Activated naive CD4-positive, alpha-beta T cell treated with anti-CD3 and anti-CD28 coated beads, Interleukin-2, amount 50 U/mL, for 16 hours (primary cell): ENCODE results near the gene PPP4R2.
A peak's percentile ranks its signal among the peaks of the same experiment; 100 is the strongest.

Experiments used
- DNase-seq: peaks from one replicate; pipeline ENCODE4 v3.0.0-alpha.2; 2020

The PPP4R2 gene

DNA sequence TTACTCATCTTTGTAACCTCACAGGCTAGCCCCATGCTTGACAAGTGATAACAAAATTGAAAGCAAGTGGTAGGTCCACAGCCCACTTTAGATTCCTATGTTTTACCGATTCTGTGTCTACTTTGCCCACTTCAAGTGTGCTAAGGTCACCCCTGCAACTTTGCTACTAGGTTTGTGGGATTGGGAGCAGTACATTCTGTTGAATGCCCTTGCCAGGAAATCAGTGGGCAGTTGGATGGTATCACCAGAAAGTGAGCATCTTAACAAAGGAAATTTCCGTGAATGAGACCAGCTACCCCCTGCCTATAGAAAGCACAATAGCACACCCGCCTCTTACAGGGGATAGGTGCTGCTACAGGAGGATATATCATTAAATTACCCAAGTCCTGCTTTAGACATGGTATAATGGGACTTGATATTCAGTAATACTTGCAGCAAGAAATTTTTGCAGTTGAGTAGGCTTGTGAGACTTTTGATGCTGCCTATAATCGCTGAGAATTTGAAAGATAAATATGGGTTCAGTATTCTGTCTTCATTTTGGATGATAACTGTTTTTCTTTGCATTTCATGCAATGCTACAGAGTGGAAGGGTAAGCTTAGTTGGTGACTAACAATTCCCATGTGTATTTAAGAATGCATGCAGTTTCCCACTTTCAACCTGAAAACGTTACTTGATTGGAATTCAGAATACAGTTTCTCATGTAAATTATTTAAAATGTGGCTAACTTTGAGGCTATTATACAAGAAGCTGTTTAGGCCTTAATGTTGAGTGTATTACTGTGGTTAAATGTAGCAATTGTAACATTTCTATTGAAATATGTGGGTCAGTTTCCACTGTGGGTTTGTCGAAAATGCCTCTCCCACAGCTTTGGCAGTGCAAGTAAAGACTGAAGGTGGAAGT lies 74.3 kb downstream of the PPP4R2 start:
- DNase-seq, result no peak

DNA sequence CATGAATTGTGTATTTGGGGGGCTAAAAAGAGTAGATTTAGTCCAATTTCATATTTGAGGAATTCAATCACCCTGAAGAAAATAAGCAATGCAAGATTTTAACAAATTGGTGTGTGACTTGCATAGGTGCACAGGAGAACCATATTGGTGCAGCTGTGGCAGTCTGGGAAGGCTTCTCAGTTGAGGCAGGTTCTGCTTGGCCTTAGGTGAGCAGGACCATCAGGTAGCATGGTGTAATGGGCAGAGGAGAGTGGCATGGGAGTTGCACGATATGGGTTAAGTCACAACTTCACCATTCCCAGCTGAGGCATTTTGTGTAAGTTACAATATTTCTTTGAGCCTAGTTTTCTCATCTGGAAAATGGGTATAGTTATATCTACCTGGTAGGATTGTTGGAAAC lies 75.3 kb downstream of the PPP4R2 start:
- DNase-seq, result no peak

DNA sequence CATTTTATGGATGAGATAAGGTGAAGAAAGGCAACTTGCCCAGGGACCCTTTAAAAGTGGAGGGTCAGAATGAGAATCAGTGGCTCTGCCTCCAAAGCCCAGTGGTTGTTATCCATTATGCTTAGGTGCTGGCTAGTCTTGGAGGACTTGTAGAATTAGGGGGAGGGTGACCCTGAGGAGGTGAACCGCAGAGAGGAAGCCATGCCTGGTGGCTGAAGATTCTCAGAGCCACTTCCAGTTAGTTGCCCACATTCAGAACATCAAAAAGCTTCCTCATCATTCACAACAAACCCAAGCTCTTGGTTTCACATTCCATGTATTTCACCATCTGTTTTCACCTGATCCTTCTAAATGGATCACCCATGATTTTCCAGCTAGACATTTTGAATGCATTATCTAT lies 76.0 kb downstream of the PPP4R2 start:
- DNase-seq, result no peak

DNA sequence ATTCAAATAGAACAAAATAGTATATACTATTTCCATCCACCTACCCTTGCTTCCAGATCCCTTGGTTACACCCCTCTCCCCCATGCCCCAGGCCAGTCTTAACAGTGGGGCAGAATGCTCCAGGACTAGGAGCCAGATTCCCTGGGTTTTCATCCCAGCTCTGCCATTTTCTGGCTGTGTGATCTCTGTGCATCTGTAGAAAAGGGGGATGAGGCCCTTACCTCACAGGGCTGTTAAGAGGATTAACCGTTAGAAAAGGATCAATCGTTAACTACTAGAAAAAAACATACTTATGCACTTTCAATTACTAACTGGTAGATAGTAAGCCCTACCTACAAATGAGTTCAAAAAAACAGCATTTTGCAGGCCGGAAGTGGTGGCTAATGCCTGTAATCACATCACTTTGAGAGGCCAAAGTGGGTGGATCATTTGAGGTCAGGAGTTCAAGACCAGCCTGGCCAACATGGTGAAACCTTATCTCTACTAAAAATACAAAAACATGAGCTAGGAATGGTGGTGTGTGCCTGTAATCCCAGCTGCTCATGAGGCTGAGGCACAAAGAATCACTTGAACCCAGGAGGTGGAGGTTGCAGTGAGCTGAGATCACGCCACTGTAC lies 76.6 kb downstream of the PPP4R2 start:
- DNase-seq, result no peak

DNA sequence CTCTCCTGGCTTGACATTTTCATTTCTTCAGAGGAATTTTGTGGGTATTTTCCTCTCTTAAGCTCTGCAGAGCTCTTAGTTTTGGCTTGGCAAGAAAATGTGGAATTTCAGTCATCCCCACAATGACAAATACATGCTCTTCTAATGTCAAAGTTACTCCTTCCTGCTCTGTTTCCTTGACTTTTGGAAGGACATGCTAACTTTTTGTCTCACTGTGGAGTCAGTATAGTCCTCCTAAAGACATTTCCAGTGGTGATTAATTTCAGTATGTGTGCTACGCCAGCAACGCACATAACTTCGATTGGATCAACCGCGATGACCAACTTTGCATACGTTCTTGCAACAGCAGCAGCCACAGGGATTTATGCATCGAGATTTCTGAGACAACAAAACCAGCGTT lies 78.2 kb downstream of the PPP4R2 start:
- no peak for DNase-seq

DNA sequence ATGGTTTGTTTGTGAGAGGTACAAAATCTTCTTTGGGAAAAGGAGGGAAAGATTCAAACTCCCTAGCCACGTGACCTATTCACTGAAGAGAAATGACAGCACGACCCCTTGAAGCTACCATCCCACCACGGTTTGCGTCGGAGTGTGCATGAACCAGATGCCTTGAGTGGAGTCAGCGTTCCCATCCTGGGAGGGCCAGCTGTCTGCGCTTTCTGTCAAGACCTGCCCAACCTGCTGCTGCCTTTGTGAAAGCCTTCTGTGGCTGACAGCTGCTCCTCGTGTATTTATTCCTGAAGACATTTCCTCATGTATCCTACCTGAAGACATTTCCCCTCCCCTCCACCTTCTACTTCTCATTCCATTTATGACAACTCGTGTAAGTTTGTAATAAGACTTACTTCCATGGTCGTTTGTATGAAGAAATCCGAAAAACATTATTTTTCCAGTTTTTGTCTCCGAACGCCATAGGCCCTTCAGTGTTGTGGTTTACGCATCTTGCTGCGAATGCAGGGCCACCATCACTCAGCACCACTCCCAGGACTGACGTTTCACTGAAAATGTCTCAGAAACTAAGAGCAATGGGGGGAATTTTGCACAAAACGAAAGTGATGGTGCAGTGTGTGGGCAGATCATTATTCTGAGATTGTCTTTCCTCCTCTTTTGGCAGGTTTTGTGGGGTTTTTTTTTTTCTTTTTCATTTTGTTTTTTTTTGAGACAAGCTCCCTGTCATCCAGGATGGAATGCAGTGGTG lies 83.8 kb downstream of the PPP4R2 start:
- DNase-seq, result no peak

DNA sequence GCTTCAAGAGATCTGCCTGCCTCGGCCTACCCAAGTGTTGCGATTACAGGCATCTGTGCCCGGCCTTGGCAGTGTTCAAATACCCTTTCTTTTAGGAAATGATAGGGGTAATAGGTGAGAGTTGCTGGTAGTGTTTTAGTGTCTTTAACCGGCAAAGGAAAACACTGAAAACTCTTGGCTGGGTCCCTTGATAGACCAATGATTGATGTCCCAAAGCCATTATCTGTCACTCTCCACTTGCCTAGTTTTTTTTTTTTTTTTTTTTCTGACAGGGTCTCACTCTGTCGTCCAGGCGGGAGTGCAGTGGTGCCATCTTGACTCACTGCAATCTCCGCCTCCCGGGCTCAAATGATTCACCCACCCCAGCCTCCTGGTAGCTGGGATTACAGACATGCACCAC lies 84.5 kb downstream of the PPP4R2 start:
- DNase-seq, result no peak

DNA sequence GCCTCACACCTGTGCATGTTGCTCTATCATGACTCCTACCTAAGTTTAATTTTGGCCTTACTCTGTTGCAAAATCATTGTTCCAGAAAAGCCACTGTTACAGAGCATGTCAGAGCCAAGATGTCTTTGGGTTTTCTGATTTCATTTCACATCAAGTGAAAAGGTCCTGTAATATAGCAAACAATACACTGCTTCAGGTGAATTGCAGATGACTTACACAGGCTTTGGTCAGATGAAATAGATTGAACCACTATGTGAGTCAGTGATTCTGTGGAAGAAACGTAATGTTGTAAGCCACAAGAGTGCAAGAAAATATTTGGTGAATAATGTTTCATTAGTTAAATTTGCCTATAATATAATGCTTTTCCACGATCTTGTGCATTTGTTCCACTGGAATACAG lies 87.6 kb downstream of the PPP4R2 start:
- DNase-seq, result no peak

DNA sequence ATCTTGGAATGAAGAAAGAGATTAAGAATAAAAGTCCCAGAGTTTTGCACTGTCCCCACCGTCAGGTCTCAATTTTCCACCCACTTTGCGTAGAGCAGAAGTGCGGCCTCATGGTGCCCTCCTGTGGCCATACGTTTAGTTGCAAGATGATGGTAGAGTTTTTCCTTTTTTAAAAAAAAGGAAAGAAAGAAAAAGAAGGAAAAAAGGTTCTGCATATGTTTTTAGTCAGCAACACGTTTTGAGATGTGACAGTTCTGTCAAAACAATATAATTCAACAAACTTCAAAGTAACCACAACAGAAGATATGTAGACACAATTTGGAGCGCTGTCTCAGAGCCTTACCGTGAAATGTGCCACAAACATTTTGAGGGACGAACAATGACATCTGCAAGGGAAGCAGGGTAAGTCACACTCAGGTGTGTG lies 89.5 kb downstream of the PPP4R2 start:
- DNase-seq, result peak; percentile 52

DNA sequence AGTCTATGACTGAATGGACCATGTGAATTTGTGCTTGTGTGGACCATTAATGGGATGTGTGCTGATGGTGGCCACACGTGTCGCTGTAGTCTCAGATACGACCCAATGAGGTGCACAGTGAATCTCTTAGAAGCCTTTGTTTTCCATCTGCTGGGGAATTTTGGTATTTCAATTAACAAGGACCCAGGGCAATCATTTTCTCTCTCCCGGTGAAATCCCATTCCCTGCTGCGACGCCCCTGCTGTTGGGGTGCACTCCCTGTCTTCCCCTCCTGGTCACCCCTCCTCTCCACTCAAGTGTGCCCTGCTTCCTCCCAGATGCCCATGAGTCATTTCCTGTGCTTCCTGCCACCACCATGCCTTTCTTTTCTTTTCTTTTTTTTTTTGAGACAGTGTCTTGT lies 97.5 kb downstream of the PPP4R2 start:
- DNase-seq, result no peak

DNA sequence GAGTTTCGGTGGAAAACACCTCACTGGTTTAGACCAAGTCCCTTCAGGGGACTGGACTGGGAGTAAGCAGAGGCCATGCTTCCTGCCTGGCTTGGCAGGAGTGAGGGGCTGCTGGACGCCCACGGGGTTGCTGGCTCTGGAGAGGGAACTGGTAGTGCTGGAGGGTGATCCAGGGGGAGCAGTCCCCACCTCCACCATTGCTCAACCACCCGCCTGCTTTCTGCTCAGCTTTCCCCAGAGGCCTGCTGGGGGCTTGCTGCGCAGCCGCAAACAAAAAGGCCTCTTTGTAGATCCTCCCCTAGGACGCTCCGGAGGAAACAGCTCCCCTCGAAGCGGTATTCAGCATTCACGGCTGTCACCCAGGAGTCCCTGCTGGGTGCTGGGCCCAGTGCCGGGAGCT lies 98.3 kb downstream of the PPP4R2 start:
- DNase-seq, result no peak

DNA sequence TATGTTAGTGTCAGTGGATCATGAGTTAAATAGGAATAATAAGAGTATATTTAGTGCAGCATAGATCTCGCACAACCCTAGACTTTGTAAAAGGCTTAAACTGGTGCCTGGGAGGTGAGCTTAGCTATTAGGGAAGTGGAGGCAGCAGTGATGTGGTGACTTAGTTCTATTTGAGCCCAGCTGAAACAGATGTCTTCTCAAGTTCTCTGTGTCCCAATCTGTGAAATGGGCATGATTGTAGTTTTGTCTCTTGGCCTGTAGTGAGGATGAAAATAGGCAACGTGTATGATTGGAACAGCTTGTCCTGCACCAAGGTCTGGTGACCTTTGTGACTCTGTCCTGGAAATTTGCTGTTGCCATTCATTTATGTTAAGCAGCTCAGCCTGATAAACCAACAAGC lies 99.6 kb downstream of the PPP4R2 start:
- no peak for DNase-seq

DNA sequence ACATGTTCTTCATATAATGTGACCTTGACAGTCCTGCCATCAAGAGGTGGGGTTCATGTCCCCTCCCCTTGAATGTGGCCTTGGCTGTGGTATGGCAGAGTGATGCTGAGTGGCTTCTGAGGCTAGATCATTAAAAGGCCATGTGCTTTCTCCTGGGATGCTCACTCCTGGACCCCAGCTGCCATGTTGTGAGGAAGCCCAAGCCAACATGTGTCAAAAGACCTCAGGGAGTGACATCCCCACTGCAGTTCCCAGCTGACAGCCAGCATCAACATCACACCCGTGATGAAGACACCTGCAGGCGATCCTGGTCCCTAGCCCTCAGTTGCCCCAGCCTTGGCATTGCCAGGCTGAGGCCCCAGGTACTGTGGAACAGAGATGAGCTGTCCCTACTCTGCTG lies 101.4 kb downstream of the PPP4R2 start:
- DNase-seq, result no peak

DNA sequence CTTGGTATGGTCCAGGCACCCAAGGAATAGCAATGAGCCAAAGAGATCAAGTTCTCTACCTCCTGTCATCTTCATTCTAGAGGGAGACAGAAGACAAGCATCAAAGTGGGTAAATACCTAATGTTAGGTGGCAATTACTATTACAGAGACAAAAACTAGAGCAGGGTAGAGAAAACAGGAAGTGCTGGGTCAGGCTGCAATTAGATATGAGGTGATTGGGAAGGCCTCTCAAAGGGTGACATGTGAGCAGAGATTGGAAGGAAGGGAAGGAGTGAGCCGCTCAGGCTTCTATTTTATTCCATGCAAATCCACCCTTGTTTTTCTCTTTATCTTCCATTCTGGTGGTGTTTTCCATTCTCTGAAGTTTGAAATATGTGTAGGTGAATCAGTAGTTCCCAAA lies 102.3 kb downstream of the PPP4R2 start:
- no peak for DNase-seq

DNA sequence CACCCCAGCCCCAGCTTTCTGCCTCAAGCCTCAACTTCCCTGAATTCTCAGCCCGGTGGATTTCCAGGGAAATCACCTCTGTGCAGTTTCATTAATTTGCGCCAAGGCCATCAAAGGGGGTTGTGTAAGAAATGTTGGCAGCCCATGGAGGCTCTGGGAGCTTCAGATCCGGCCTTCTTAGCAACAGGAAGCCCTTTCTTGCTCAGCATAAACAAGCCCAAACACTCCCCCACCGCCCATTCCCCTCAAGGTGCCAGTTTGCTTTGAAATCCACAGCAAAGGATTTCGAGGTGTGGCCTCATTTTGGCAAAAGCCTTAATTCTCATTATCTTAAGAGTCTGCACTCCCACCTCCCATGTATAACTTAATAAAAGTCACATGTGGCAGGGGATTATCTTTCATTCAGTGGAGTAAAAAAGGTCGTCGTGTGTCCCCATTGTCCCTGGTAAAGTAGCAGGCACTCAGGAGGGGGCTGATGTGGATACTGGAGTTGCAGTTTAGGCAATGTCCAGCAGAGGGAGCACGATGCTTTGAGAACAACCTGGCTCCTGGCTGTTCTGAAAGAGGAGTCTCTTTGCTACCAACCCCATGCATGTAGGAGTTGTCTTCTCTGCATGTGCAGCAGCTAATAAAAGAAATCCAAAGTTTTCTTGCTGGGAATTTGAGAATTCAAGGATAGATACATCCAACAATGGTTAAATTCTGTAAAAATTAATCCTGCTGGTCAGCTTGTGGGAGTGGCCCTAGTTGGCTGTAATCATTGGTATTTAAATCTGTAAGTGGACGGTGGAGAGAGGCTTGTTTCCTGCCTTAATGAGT lies 104.3 kb downstream of the PPP4R2 start:
- DNase-seq, result peak; percentile 76

DNA sequence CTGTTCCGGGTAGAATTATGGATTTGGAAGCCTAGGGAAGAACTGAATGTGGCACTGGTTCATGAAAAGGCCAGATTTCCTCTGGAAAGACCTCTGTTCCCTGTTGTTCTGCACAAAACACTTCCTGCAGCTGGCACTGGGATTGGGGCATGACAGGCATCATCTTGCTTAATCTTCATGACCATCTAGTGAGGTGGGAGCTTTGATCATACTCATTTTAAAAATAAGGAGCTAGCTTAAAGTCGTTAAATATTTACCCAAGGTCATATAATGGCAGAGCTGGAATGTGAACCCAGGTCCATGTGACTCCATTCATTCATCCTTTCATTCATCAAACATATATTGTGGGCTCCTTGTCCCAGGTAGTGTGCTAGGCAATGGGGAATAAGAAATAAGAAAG lies 105.3 kb downstream of the PPP4R2 start:
- no peak for DNase-seq

DNA sequence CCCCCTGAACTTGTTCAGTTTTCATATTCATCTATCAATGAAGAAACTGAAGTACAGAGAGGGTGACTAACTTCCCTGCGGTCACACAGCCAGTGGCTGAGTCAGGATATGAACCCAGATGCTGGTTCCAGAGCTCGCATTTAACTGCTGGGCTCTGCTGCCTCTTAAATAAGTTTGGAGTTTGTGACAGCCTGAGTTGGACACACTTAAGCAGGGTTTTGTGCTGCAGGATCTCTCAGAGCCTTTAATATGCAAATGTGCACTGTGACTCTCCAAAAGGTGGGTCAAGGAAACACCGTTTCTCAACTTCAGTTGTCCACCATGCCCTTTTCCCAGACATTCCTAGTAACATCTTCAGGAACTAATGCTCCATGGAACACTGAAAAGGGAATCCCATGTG lies 110.6 kb downstream of the PPP4R2 start:
- no peak for DNase-seq

DNA sequence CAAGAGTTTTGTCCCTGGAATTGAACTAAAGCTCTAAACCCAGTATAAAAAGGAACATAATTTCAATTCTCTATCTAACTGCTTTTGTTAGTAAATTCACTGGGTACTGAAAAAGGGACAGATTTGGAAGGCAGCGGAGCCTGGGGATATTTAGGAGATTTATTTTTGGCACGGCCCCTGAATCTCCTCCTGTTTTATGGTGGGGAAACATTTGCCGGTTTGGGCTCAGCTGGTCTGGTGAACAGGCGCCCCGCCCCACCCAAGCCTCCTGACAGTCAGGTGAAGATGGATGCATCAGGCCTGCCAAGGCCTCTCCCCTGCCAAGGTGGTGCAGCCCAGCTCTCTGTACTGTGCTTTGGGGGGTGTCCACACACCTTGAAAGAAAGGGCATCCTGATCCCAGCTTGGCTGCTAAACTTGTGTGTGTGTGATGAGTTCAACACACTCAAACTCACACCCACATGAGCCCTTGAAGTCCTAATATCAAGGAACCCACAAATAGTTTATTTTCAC lies 111.1 kb downstream of the PPP4R2 start:
- no peak for DNase-seq

DNA sequence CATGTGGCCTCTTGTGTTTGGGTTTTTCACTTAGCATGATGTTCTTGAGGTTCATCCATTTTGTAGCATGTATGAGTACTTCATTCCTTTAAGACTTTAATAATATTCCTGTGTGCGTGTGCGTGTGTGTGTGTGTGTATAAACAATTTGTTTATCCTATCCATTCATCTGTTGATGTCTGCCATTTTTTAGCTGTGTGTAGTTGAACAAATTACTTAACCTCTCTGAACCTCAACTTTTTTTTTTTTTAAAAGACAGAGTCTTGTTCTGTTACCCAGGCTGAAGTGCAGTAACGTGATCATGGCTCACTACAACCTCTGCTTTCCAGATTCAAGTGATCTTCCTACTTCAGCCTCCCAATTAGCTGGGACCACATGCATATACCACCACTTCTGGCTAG lies 112.1 kb downstream of the PPP4R2 start:
- DNase-seq, result no peak

DNA sequence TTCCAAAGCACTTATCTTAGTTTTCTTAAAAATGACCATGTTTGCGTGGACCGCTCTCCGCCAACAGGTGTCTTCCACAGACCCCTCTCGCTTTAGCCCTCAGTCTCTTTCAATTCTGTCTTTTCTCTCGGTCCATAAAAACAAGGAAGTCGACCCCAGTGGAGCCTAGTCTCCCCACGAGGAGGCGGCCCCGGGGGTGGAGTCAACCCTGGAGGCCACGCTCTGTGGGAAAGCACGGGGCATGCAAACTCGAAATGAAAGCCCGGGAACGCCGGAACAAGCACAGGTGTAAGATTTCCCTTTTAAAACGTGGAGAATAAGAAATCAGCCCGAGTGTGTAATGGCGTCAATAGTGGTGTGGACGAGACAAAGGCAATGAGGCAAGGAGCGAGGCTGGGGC lies 113.9 kb downstream of the PPP4R2 start:
- DNase-seq, result no peak

DNA sequence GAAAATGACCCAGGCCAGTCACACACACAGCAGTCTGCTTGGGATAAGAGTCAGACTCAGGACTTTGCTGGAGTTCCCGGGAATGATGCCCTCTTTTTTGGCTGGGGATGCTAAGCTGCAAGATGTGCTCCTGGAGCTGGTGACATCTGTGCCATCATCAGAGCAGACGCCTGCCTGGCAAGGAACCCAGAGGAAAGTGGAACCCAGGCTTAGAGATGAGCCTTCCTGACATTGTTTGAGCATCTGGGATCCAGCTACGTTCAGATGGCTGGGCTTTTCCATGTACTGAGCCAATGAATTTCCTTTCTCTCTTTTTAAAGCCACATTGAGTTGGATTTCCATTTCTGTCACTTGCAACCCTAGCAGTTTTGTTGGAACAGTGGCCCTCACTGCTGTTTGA lies 118.1 kb downstream of the PPP4R2 start:
- no peak for DNase-seq

DNA sequence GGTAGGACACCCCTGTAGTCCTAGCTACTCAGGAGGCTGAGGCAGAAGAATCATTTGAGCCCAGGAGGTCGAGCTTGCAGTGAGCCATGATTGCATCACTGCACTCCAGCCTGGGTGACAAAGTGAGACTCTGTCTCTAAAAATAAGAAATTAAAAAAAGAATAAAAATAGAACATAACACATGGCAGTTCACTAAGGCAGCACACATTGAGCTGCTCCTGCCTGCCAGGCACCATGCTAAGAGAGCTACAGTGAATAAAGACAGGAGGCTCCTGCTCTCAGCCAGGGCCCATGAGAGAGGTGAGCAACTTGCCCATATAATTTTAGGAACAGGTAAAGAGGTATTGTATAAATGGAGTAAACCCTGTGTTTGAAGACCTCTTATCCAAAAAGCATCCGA lies 119.2 kb downstream of the PPP4R2 start:
- DNase-seq, result no peak
